ENCODE data around the gene NEK6.

NEK6 gene

GRCh38 chr9:124384846-124385245, 127.1 kb downstream of the NEK6 start:
- DNase-seq: no peak

DNA sequence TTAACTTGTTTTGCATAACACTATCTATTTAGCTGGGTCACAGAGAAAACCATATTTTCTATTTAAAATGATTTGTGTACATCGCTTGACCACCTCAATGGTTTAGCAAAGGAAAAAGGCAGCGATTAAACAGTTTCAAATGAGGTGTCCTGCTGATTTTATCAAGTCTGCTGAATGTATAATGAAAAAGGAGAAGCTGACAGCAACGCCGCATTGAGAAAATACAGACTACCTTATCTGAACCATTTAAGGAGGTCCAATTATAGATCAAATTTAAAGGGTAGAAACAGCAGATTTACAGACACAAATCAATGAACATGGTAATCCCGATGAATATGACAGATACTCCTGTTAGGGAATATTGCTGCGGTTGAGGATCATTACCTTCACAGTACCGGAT, 127.9 kb downstream of the NEK6 start:
- DNase-seq: no peak

DNA sequence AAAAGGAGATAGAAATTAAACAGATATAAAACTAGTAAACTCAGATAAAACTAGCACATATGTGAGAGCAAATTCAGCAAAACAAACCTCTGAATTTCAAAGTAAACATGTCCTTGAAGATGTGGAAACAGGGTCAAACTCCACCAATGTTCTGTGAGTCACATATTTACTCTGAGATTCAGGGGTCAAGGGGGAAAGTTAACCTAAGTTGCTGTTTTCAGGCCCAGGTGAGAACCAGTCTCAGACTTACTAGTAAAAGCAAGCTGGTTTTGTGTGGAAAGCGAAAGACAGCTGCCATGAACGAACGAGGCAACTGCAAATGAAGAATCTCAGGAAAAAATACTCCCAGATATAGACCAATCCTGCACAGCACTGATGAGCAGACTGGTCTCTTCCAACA, 128.5 kb downstream of the NEK6 start:
- DNase-seq: no peak

GRCh38 chr9:124388275-124389048, 130.7 kb downstream of the NEK6 start:
- no peak for DNase-seq

GRCh38 chr9:124389146-124389939, 131.6 kb downstream of the NEK6 start:
- DNase-seq: no peak

GRCh38 chr9:124390794-124391658, 133.3 kb downstream of the NEK6 start:
- DNase-seq: no peak

DNA sequence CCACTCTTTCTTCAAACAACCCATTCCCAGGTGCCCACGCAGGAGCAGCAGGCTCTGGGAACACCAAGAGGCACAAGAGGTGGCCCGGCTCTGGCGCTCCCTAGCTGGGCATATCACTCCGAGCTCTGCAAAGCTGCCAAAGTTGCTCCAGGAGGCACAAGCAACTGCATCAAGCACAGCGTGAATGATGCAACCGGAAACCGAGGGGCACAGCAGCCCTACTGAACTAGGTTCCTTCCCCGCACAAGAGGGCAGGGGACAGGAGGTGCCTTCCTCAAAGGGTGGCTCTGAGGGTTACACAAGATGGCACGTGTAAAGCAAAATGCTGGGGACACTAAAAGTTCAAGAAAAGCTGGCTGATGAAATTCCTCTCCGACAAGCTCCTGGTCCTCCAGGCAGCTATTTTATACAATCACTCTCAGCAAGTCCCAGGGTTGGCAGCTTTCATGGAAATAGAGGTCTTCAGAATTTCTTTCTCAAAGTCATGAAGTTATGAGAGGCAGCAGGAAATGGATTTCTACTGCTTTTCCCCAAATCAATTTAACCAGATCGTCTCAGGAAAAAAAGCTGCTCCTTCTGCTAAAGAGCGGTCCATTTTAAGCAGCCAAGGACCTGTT, 134.6 kb downstream of the NEK6 start:
- peak; percentile 28 for DNase-seq

GRCh38 chr9:124392871-124393460, 135.2 kb downstream of the NEK6 start:
- no peak for DNase-seq

DNA sequence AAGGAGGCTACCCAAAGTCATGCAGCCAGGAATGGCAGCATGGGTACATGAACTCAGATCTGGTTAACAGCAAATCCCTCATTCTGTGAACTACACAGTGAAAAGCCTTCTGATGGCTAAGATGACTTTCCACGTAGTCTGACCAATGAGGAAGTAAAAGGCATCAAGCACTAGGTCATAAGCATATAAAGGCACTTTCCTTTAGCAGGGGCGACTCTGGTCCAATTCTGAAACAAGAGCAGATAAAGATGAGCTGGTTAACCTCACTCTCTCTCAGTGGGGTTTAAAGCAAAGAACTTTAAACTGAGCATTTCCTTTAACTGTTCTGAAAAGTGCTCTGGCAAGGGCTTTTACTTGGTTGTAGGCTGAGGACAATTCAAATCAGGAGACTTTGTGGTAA, 136.4 kb downstream of the NEK6 start:
- no peak for DNase-seq

DNA sequence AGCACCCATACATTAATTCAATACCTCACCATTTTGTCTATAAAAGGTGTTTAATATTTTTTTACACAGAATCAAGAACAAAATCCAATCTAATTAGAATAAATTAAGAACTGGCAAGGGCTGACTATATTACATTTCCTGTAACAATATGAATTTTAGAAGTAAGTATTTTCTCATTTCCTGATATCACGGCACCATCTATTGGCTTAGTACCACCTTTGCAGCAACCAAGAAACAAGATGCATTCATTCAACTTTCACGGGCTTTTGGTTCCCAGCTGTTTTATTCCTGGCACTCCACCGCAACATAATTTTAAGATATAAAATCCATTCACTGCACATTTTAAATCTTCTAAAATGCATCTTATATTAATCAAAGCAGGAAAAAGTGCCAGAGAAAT, 136.8 kb downstream of the NEK6 start:
- no peak for DNase-seq

DNA sequence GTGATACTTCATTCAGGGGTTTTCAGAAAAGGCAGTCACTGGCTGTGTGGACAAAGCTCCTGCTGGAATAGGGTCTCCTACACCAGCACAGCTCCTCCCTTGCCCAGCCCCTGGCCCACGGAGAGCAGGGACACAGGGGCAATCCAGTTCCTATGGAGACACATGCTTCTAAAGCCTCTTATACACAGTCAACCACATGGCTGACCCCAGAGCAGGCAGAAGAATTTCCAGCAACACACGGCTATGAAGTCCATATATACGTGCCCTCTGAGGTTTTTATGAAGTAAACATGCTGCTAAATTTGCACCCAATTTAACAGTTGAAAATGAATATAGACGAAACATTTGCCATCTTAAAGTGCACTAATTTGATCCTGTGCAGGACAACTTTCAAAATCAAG, 138.1 kb downstream of the NEK6 start:
- DNase-seq: no peak

DNA sequence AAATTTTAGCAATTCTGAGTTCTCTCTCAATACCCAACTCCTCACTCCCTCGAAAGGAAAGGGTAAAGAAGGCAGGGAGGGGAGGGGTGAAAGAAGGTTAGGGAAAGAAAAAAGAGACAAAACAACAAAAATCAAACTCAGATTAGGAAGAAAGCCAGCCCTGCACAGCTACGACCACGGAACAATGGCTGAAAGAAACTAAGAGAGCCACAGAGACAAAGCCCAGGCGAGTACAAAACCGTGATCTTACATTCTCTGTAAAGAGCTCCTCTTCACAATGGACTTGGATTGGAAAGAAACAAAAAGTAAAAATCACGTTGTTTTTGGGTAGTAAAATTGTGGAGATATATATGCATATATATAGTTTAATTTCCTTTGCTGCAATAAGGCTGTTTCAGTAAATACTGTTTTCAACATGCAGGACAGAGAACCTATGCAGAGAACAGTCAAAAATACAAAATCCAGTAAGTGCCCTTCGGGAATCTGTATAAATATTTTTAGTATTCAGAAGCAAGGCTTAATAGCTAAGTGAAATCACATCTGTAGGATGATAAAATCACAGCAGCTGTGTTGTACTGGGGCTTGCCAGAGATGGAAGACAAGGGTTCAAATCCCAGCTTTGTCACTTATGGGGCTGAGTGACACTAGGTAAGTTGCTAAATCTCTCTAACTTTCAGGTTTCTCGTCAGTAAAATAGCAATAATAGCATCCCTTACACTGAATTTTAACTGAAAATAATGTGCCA, 140.6 kb downstream of the NEK6 start:
- no peak for DNase-seq

DNA sequence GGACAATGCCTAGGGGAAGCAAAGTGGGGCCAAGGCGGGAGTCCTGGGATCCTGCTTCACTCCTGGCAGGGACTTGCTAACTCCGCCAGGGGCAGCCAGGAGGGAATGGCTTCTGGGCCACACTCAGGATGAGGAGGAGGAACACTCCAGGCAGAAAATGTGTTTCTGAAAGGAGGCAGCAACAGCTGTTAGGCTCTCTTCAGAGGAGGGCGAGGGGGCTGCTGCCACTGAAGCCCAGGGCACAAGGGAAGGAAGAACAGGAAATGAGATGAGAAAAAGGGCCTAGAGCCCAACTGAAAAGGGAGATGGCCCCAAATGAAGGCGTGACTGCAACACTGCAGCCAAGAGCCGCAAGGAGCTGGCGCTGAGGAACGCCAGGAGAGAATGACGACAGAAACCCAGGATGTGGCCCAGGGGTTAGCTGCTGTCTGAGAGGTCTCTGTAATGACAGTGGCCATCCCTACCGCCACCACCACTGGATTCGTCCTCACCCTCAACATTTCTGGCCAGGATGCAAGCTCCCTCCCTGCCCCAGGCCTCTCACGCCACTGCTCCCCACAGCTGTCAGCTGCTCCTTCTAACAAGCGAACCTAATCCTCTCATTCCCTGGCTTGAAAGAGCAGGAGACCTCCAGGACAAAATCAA, 141.7 kb downstream of the NEK6 start:
- DNase-seq: no peak

- DNase-seq: no peak
These were observed 142.5 kb downstream of the NEK6 start for GRCh38 chr9:124399968-124400940.
